Adipose tissue (tissue), 3 donors: ENCODE data around the gene MRPL43. TPM values are rescaled to one million over a fixed set of nuclear protein-coding genes. Genes with fewer than 3 reads are reported as not detected.

Experiments used
- H3K27ac ChIP-seq: one replicate; pipeline ENCODE4 v1.5.1; 2013; ENCODE audit warnings: low read depth, low read length
- WGBS, 3 donors: extraction: QIAGEN DNeasy Blood & Tissue Kit; methylation state at CpG; one replicate each; pipeline ENCODE4 v1.1.7; 2013; 5-methylcytosine and 5-hydroxymethylcytosine counted together
- polyA plus RNA-seq, 3 donors: library from polyadenylated mRNA; stranded (reverse); fragments of 200-250 nt; gene quantifications; one replicate each; pipeline ENCODE4 v1.2.3, GENCODE V29; 2013
- donor health status: healthy with polysubstance abuse.
- donor health status: Bipolar disorder and iron deficiency.
- donor health status: healthy.

MRPL43 gene
- polyA plus RNA-seq, 3 donors, result 76.5 to 109 (median 96.3) TPM

- no peak overlapping the region for H3K27ac ChIP-seq
- 80 to 87% (median 86%) methylated on average over 11 of the region's 11 CpGs for WGBS, 3 donors
Measured at GRCh38 chr10:101021692-101022251, 34.5 kb upstream of the MRPL43 start.

GRCh38 chr10:101021239-101021638 is 33.9 kb upstream of the MRPL43 start:
- 85 to 96% (median 86%) methylated on average over 4 of the region's 4 CpGs for WGBS, 3 donors
- H3K27ac ChIP-seq, result no peak overlapping the region

- H3K27ac ChIP-seq, result no peak overlapping the region
- 81 to 84% (median 81%) methylated on average over 10 of the region's 10 CpGs for WGBS, 3 donors
Measured at GRCh38 chr10:101020427-101021075, 33.3 kb upstream of the MRPL43 start.

GRCh38 chr10:101019440-101019703 is 32.1 kb upstream of the MRPL43 start:
- H3K27ac ChIP-seq, result no peak overlapping the region
- WGBS, 3 donors, result 32 to 52% (median 44%) methylated on average over 2 of the region's 2 CpGs

- no peak overlapping the region for H3K27ac ChIP-seq
Measured at GRCh38 chr10:101018600-101019439, 31.5 kb upstream of the MRPL43 start.

GRCh38 chr10:101018118-101018599 is 30.9 kb upstream of the MRPL43 start:
- WGBS, 3 donors, result 42 to 64% (median 54%) methylated on average over 17 to 20 of the region's 20 CpGs
- no peak overlapping the region for H3K27ac ChIP-seq

More at GRCh38 chr10:101018600-101019439, 31.5 kb upstream of the MRPL43 start:
- 13 to 20% (median 17%) methylated on average over 35 to 45 of the region's 45 CpGs for WGBS, 3 donors

- 63 to 70% (median 63%) methylated on average over 5 of the region's 5 CpGs for WGBS, 3 donors
Measured at GRCh38 chr10:101016814-101017213, 29.5 kb upstream of the MRPL43 start.

GRCh38 chr10:101015582-101015973 is 28.3 kb upstream of the MRPL43 start:
- WGBS, 3 donors, result 81 to 90% (median 87%) methylated on average over 8 of the region's 8 CpGs
- H3K27ac ChIP-seq, result no peak overlapping the region

More at GRCh38 chr10:101016814-101017213, 29.5 kb upstream of the MRPL43 start:
- no peak overlapping the region for H3K27ac ChIP-seq

GRCh38 chr10:101014966-101015581 is 27.8 kb upstream of the MRPL43 start:
- H3K27ac ChIP-seq, result no peak overlapping the region
- 40 to 48% (median 45%) methylated on average over 6 to 7 of the region's 7 CpGs for WGBS, 3 donors

GRCh38 chr10:101014230-101014884 is 27.1 kb upstream of the MRPL43 start:
- H3K27ac ChIP-seq, result no peak overlapping the region
- WGBS, 3 donors, result 14 to 22% (median 16%) methylated on average over 11 of the region's 11 CpGs

- no peak overlapping the region for H3K27ac ChIP-seq
- 42 to 56% (median 50%) methylated on average over 9 of the region's 9 CpGs for WGBS, 3 donors
Measured at GRCh38 chr10:101013365-101013825, 26.1 kb upstream of the MRPL43 start.

- 11 to 22% (median 19%) methylated on average over 14 of the region's 14 CpGs for WGBS, 3 donors
- no peak overlapping the region for H3K27ac ChIP-seq
Measured at GRCh38 chr10:101012525-101013364, 25.4 kb upstream of the MRPL43 start.

- WGBS, 3 donors, result 54 to 74% (median 72%) methylated on average over 21 to 22 of the region's 22 CpGs
- H3K27ac ChIP-seq, result no peak overlapping the region
Measured at GRCh38 chr10:101011517-101012423, 24.5 kb upstream of the MRPL43 start.

- 93 to 94% (median 93%) methylated on average over 22 of the region's 22 CpGs for WGBS, 3 donors
- H3K27ac ChIP-seq, result no peak overlapping the region
Measured at GRCh38 chr10:101010329-101010728, 23.0 kb upstream of the MRPL43 start.

- 76 to 87% (median 85%) methylated on average over 5 to 6 of the region's 6 CpGs for WGBS, 3 donors
- no peak overlapping the region for H3K27ac ChIP-seq
Measured at GRCh38 chr10:101008823-101009423, 21.6 kb upstream of the MRPL43 start.
